Natural killer cell (primary cell): ENCODE measurements around the gene NOP9. TPM values are rescaled to one million over a fixed set of nuclear protein-coding genes. Genes with fewer than 3 reads are reported as not detected.

Experiments used
- ATAC-seq, 3 donors: fragments of 150-1000 bp in 2 of 3; fragments of 200-7000 bp in 1 of 3; cut with Tn5 transposase; 1 replicate in 1 of 3; 2 replicates in 2 of 3; pipeline ENCODE4 v1.10.0; 2021; ENCODE audit warnings: mild to moderate bottlenecking in 2 of 3, moderate library complexity in 2 of 3
- DNase-seq, 2 donors: peaks; one replicate each; pipeline versions ENCODE4 v3.0.0 to v3.0.0-alpha.2; 2013 to 2021; ENCODE audit warnings: mixed read lengths in 1 of 2
- H3K27ac ChIP-seq: one replicate; pipeline ENCODE4 v1.5.1; 2013; ENCODE audit warnings: mild to moderate bottlenecking, low read length
- H3K27me3 ChIP-seq: one replicate; pipeline ENCODE4 v1.6.1; 2013; ENCODE audit warnings: low read length; ENCODE audit not compliant: control insufficient read depth, insufficient read depth
- H3K36me3 ChIP-seq: one replicate; pipeline ENCODE4 v1.6.1; 2013; ENCODE audit warnings: low read length; ENCODE audit not compliant: control insufficient read depth, insufficient read depth
- H3K4me1 ChIP-seq: one replicate; pipeline ENCODE4 v1.6.1; 2013; ENCODE audit warnings: low read length; ENCODE audit not compliant: control insufficient read depth, insufficient read depth
- H3K4me3 ChIP-seq: one replicate; pipeline ENCODE4 v1.5.1; 2013; ENCODE audit warnings: low read length
- H3K9me3 ChIP-seq: one replicate; pipeline ENCODE4 v1.6.1; 2013; ENCODE audit warnings: low read length; ENCODE audit not compliant: control insufficient read depth, insufficient read depth
- H3K27ac Mint-ChIP-seq, 2 donors: one replicate each; pipeline ENCODE4 v1.8.0; 2022; ENCODE audit warnings: mild to moderate bottlenecking in 2 of 2, mixed read lengths in 2 of 2, moderate library complexity in 1 of 2
- H3K27me3 Mint-ChIP-seq, 2 donors: one replicate each; pipeline ENCODE4 v1.8.0; 2022; ENCODE audit warnings: low read depth in 2 of 2, mixed read lengths in 2 of 2
- H3K36me3 Mint-ChIP-seq: one replicate; pipeline ENCODE4 v1.8.0; 2022; ENCODE audit warnings: mixed read lengths
- H3K4me1 Mint-ChIP-seq, 2 donors: one replicate each; pipeline ENCODE4 v1.8.0; 2022; ENCODE audit warnings: mixed read lengths in 2 of 2
- H3K4me3 Mint-ChIP-seq: one replicate; pipeline ENCODE4 v1.8.0; 2022; ENCODE audit warnings: mild to moderate bottlenecking, moderate library complexity, mixed read lengths
- H3K9me3 Mint-ChIP-seq, 2 donors: one replicate each; pipeline ENCODE4 v1.8.0; 2022; ENCODE audit warnings: mixed read lengths in 2 of 2
- CTCF ChIP-seq: fragments of 200-600 bp; IDR thresholded peaks from one replicate; pipeline ENCODE4 v1.8.0; 2022; ENCODE audit warnings: antibody characterized with exemption
- WGBS: methylation state at CpG from one replicate; pipeline ENCODE4 v1.1.7; 2013; ENCODE audit warnings: missing lambda C conversion rate; ENCODE audit not compliant: insufficient coverage; 5-methylcytosine and 5-hydroxymethylcytosine counted together
- intact Hi-C: fragments of 100-400 bp; cut with micrococcal nuclease; formaldehyde crosslinking; loops from one replicate; pipeline ENCODE4 v1.14.2; 2022
- total RNA-seq, 4 donors: library from RNA; stranded (reverse); fragments of 120-200 nt in 1 of 4; gene quantifications; one replicate each; pipeline versions ENCODE4 v1.2.3 to v1.2.4, GENCODE V29; 2013 to 2022

Gene NOP9
- total RNA-seq, 3 donors from 2014 or later (not counting 1 experiment from before 2014, with no cell fraction given): 34.9 to 47.8 (median 39.2) TPM

DNA sequence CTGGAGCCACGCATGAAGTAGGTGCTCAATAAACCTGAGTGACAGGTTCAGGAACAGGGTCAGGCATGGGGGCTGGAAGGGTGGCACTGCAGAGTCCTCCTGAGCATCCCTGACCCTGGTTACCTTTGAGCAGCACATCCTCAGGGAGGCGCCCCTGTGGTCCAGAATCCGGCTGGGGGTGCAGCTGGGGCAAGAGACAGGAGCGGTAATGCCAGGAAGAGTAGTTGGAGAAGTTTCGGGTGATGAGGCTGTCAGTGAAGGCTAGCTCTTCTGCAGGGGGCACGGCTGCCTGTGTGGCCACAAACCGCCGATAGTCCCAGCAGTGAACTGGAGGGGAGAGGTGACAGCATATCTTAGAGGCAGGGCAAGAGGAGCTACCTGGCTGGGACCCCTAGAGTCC lies 30.3 kb upstream of the NOP9 start:
- Histone ChIP-seq H3K27me3 (no peaks in the 10 kb centered on the region), H3K27ac (no peak overlapping the region), H3K36me3 (peaks cover 29% of the 10 kb centered on the region), H3K4me1 (peaks cover 23% of the 10 kb centered on the region), H3K4me3 (no peak overlapping the region), H3K9me3 (no peaks in the 10 kb centered on the region)
- intact Hi-C loops: no loop called here
- no peak for ATAC-seq
- Mint-ChIP-seq H3K9me3 (no peaks in the 10 kb centered on the region), H3K27ac (peak overlapping the region in 1 of 2 donors; percentile 47), H3K4me1 (peaks cover 25 to 30% of the 10 kb centered on the region in 2 donors), H3K4me3 (peak overlapping the region; percentile 40), H3K36me3 (peaks cover 11% of the 10 kb centered on the region), H3K27me3 (no peaks in the 10 kb centered on the region)
- no peak for DNase-seq
- 96% methylated on average over 8 of the region's 8 CpGs for WGBS
- no peak for TF ChIP-seq CTCF

- Histone ChIP-seq H3K9me3 (no peaks in the 10 kb centered on the region), H3K4me3 (no peak overlapping the region), H3K27me3 (no peaks in the 10 kb centered on the region), H3K36me3 (peaks cover 27% of the 10 kb centered on the region), H3K27ac (no peak overlapping the region), H3K4me1 (peaks cover 23% of the 10 kb centered on the region)
- H3K9me3 Mint-ChIP-seq: no peaks in the 10 kb centered on the region
- peak overlapping the region; percentile 91 to 92 for H3K27ac Mint-ChIP-seq
- H3K4me3 Mint-ChIP-seq: peak overlapping the region; percentile 94
- intact Hi-C loops: loop anchor here (5.0 kb wide), 2 partner anchors 38 to 402 kb away; partner anchors contain the start of genes GMPR2 and NEDD8
- 97% methylated on average over 14 of the region's 14 CpGs for WGBS
- no peaks in the 10 kb centered on the region for H3K27me3 Mint-ChIP-seq
- H3K36me3 Mint-ChIP-seq: peaks cover 11% of the 10 kb centered on the region
- no peak for TF ChIP-seq CTCF
- peaks cover 25 to 30% of the 10 kb centered on the region in 2 donors for H3K4me1 Mint-ChIP-seq
- DNase-seq (no peak), ATAC-seq (no peak)
These were observed 29.6 kb upstream of the NOP9 start for GRCh38 chr14:24269910-24270536.

- Histone ChIP-seq H3K36me3 (peaks cover 21% of the 10 kb centered on the region), H3K27ac (peak overlapping the region; percentile 99), H3K4me3 (peak overlapping the region; percentile 88), H3K9me3 (no peaks in the 10 kb centered on the region), H3K27me3 (no peaks in the 10 kb centered on the region), H3K4me1 (peaks cover 28% of the 10 kb centered on the region)
- Mint-ChIP-seq H3K4me1 (peaks cover 25 to 30% of the 10 kb centered on the region in 2 donors), H3K9me3 (no peaks in the 10 kb centered on the region), H3K27ac (peak overlapping the region; percentile 91 to 92), H3K27me3 (no peaks in the 10 kb centered on the region), H3K4me3 (peak overlapping the region; percentile 94), H3K36me3 (peaks cover 11% of the 10 kb centered on the region)
- intact Hi-C loops: loop anchor here (1.0 to 5.0 kb wide), 8 partner anchors 28 to 402 kb away; partner anchors contain the start of genes DHRS1, GMPR2, LTB4R and MDP1
- no peak for TF ChIP-seq CTCF
- ATAC-seq: peak in 2 of 3 donors; percentile 0 to 1
- WGBS: 19% methylated on average over 13 of the region's 13 CpGs
- no peak for DNase-seq
These were observed 29.0 kb upstream of the NOP9 start for GRCh38 chr14:24270537-24271133.
